ENCODE results near the gene DDX17. TPM values are rescaled to one million over a fixed set of nuclear protein-coding genes. Genes with fewer than 3 reads are reported as not detected.

DDX17 gene
- total RNA-seq, 2 experiments from 2014 or later, result 508 to 626 TPM

GRCh38 chr22:38487946-38488345 lies 18.2 kb downstream of the DDX17 start:
- Histone ChIP-seq H3K9me2 (ENCODE audit: insufficient read depth, low read length) (no peaks in the 10 kb centered on the region), H3K79me2 (ENCODE audit: insufficient read depth, low read depth, low read length) (no peaks in the 10 kb centered on the region), H3K4me2 (ENCODE audit: low read length) (no peak overlapping the region), H3K9me3 (ENCODE audit: low read length) (no peaks in the 10 kb centered on the region), H2AFZ (ENCODE audit: low read length) (no peak overlapping the region), H3K36me3 (ENCODE audit: insufficient read depth, low read length) (peaks cover 97% of the 10 kb centered on the region), H3K4me3 (ENCODE audit: low read depth, low read length, poor library complexity, severe bottlenecking) (no peak overlapping the region), H4K20me1 (ENCODE audit: insufficient read depth, low read length) (peaks cover 9% of the 10 kb centered on the region; the same call in 1 of the 2 replicates), H3K27ac (ENCODE audit: low read depth, low read length, poor library complexity, severe bottlenecking) (no peak overlapping the region), H3K4me1 (ENCODE audit: insufficient read depth, low read length, poor library complexity, severe bottlenecking) (no peaks in the 10 kb centered on the region)
- BruUV-seq (replicated peaks), result no TSS peak
- ChIA-PET POLR2A (interaction anchor here (0.8 kb wide), 1 partner anchor 13 kb away, joined by 3 read pairs; no protein-coding TSS in a partner anchor), CTCF (ENCODE audit: unreplicated experiment) (no interaction called here)
- TF ChIP-seq, protein P1, sequence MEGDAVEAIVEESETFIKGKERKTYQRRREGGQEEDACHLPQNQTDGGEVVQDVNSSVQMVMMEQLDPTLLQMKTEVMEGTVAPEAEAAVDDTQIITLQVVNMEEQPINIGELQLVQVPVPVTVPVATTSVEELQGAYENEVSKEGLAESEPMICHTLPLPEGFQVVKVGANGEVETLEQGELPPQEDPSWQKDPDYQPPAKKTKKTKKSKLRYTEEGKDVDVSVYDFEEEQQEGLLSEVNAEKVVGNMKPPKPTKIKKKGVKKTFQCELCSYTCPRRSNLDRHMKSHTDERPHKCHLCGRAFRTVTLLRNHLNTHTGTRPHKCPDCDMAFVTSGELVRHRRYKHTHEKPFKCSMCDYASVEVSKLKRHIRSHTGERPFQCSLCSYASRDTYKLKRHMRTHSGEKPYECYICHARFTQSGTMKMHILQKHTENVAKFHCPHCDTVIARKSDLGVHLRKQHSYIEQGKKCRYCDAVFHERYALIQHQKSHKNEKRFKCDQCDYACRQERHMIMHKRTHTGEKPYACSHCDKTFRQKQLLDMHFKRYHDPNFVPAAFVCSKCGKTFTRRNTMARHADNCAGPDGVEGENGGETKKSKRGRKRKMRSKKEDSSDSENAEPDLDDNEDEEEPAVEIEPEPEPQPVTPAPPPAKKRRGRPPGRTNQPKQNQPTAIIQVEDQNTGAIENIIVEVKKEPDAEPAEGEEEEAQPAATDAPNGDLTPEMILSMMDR (conservative IDR thresholded peaks at IDR 0.05; ENCODE audit: low read length), result no peak
- no peak for TF ChIP-seq EZH2phosphoT487 (IDR thresholded peaks at IDR 0.05; ENCODE audit: borderline replicate concordance, low read depth, low read length)
- no peak for DNase-seq (ENCODE audit: low spot score)
- intact Hi-C loops (cut with micrococcal nuclease; ENCODE audit: unreplicated experiment), result no loop called here

GRCh38 chr22:38485783-38486182 lies 20.3 kb downstream of the DDX17 start:
- no TSS peak for BruUV-seq (replicated peaks)
- Histone ChIP-seq H2AFZ (ENCODE audit: low read length) (no peak overlapping the region), H3K9me3 (ENCODE audit: low read length) (no peaks in the 10 kb centered on the region), H3K9me2 (ENCODE audit: insufficient read depth, low read length) (no peaks in the 10 kb centered on the region), H3K4me1 (ENCODE audit: insufficient read depth, low read length, poor library complexity, severe bottlenecking) (no peaks in the 10 kb centered on the region), H3K79me2 (ENCODE audit: insufficient read depth, low read depth, low read length) (no peaks in the 10 kb centered on the region), H4K20me1 (ENCODE audit: insufficient read depth, low read length) (0 out of 2 replicates have a peak, but pooled peaks cover 6% of the 10 kb centered on the region), H3K4me2 (ENCODE audit: low read length) (no peak overlapping the region), H3K36me3 (ENCODE audit: insufficient read depth, low read length) (peaks cover 97% of the 10 kb centered on the region), H3K27ac (ENCODE audit: low read depth, low read length, poor library complexity, severe bottlenecking) (no peak overlapping the region), H3K4me3 (ENCODE audit: low read depth, low read length, poor library complexity, severe bottlenecking) (no peak overlapping the region)
- TF ChIP-seq, protein P1 (conservative IDR thresholded peaks at IDR 0.05; ENCODE audit: low read length), result no peak
- TF ChIP-seq EZH2phosphoT487 (IDR thresholded peaks at IDR 0.05; ENCODE audit: borderline replicate concordance, low read depth, low read length), result no peak
- intact Hi-C loops (cut with micrococcal nuclease; ENCODE audit: unreplicated experiment), result no loop called here
- DNase-seq (ENCODE audit: low spot score), result no peak
- CTCF ChIA-PET (ENCODE audit: unreplicated experiment), result no interaction called here
- POLR2A ChIA-PET, result interaction anchor here (0.6 kb wide), 2 partner anchors 23 to 75 kb away, joined by 3 to 5 read pairs; no protein-coding TSS in a partner anchor

DNA sequence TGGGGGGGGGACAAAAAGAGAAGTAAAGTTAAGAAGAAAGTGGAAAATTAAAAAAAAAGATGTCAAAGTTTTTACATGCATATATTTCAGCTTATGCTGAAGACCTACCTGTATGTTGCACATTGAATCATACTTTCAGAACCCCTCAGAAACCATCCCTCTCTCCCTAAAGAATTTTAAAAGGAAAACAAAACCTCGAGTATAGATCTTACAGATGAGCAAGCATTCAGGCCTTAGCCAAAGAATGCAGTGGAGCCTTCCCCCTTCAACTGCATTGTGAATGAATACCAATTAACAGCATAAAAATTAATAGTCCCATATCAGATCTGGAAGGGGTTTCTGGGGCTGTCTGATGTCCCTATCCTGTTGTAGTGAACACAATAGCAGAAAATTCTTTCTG lies 21.9 kb downstream of the DDX17 start:
- ChIA-PET CTCF (ENCODE audit: unreplicated experiment) (no interaction called here), POLR2A (no interaction called here)
- Histone ChIP-seq H3K4me1 (ENCODE audit: insufficient read depth, low read length, poor library complexity, severe bottlenecking) (no peaks in the 10 kb centered on the region), H3K9me3 (ENCODE audit: low read length) (no peaks in the 10 kb centered on the region), H3K4me2 (ENCODE audit: low read length) (no peak overlapping the region), H2AFZ (ENCODE audit: low read length) (no peak overlapping the region), H3K79me2 (ENCODE audit: insufficient read depth, low read depth, low read length) (no peaks in the 10 kb centered on the region), H3K9me2 (ENCODE audit: insufficient read depth, low read length) (no peaks in the 10 kb centered on the region), H3K27ac (ENCODE audit: low read depth, low read length, poor library complexity, severe bottlenecking) (no peak overlapping the region), H4K20me1 (ENCODE audit: insufficient read depth, low read length) (no peaks in the 10 kb centered on the region), H3K36me3 (ENCODE audit: insufficient read depth, low read length) (peaks cover 97% of the 10 kb centered on the region), H3K4me3 (ENCODE audit: low read depth, low read length, poor library complexity, severe bottlenecking) (no peak overlapping the region)
- DNase-seq (ENCODE audit: low spot score), result no peak
- no TSS peak for BruUV-seq (replicated peaks)
- TF ChIP-seq, protein P1 (conservative IDR thresholded peaks at IDR 0.05; ENCODE audit: low read length), result no peak
- no peak for TF ChIP-seq EZH2phosphoT487 (IDR thresholded peaks at IDR 0.05; ENCODE audit: borderline replicate concordance, low read depth, low read length)
- intact Hi-C loops (cut with micrococcal nuclease; ENCODE audit: unreplicated experiment), result no loop called here
